C4-2B (cell line): ENCODE measurements around the gene TRIM47.

Experiments used
- H3K27ac ChIP-seq: fragments of 450-650 bp; 2 replicates; pipeline ENCODE4 v1.5.1; 2017
- CTCF ChIP-seq: fragments of 450-650 bp; conservative IDR thresholded peaks from 2 replicates; pipeline ENCODE4 v1.5.1; 2017; ENCODE audit warnings: mild to moderate bottlenecking
- ZFX ChIP-seq: fragments of 450-650 bp; IDR thresholded peaks from 2 replicates; pipeline ENCODE4 v1.6.1; 2017

The TRIM47 gene

GRCh38 chr17:75899353-75899752, 21.0 kb upstream of the TRIM47 start:
- TF ChIP-seq CTCF (no peak), ZFX (no peak)
- H3K27ac ChIP-seq = no peak overlapping the region

- TF ChIP-seq CTCF (no peak), ZFX (no peak)
- no peak overlapping the region for H3K27ac ChIP-seq
These were observed 20.4 kb upstream of the TRIM47 start for GRCh38 chr17:75898791-75899190.

GRCh38 chr17:75898065-75898464, 19.7 kb upstream of the TRIM47 start:
- TF ChIP-seq ZFX (no peak), CTCF (no peak)
- H3K27ac ChIP-seq = no peak overlapping the region

- H3K27ac ChIP-seq = peak overlapping the region; percentile 94
- TF ChIP-seq CTCF = no peak
- TF ChIP-seq ZFX = no peak
These were observed 19.0 kb upstream of the TRIM47 start for GRCh38 chr17:75897160-75898019.

GRCh38 chr17:75896415-75897159, 18.2 kb upstream of the TRIM47 start, which contains the start of gene TRIM65:
Gene TRIM65, minus strand, starts transcription at chr17:75896951. Its CDS starts 14 bp downstream, at chr17:75896937.
- TF ChIP-seq CTCF (peak; percentile 65), ZFX (peak; percentile 98)

GRCh38 chr17:75895370-75896155, 17.2 kb upstream of the TRIM47 start:
- H3K27ac ChIP-seq = peak overlapping the region; percentile 94
- no peak for TF ChIP-seq ZFX
- TF ChIP-seq CTCF = no peak

More at GRCh38 chr17:75896415-75897159, 18.2 kb upstream of the TRIM47 start, which contains the start of gene TRIM65:
- peak within 1 kb of the TSS; percentile 94 for H3K27ac ChIP-seq
